Hepatocyte (in vitro differentiated cells): ENCODE results near the gene STX8. TPM values are rescaled to one million over a fixed set of nuclear protein-coding genes. Genes with fewer than 3 reads are reported as not detected.

Source experiments
- DNase-seq: peaks from one replicate; pipeline ENCODE4 v3.0.0-alpha.2; 2016; ENCODE audit warnings: low spot score
- H2AFZ ChIP-seq: fragments of 200-600 bp; sonication (generic); 2 replicates; pipeline ENCODE4 v1.6.0; 2016; ENCODE audit warnings: antibody characterized with exemption, mild to moderate bottlenecking
- H3K27ac ChIP-seq: fragments of 200-600 bp; sonication (generic); 2 replicates; pipeline ENCODE4 v1.5.1; 2016; ENCODE audit warnings: mild to moderate bottlenecking
- H3K27me3 ChIP-seq: fragments of 200-600 bp; sonication (generic); 2 replicates; pipeline ENCODE4 v1.6.1; 2016
- H3K36me3 ChIP-seq: fragments of 200-600 bp; sonication (generic); replicated peaks from 2 replicates; pipeline ENCODE4 v1.5.1; 2016; ENCODE audit warnings: low read depth; ENCODE audit not compliant: insufficient read depth
- H3K4me1 ChIP-seq: fragments of 200-600 bp; sonication (generic); 2 replicates; pipeline ENCODE4 v1.5.1; 2016; ENCODE audit warnings: mild to moderate bottlenecking, moderate library complexity; ENCODE audit not compliant: insufficient read depth
- H3K4me2 ChIP-seq: fragments of 200-600 bp; sonication (generic); 2 replicates; pipeline ENCODE4 v1.6.0; 2016
- H3K4me3 ChIP-seq: fragments of 200-600 bp; sonication (generic); 2 replicates; pipeline ENCODE4 v1.5.1; 2016; ENCODE audit warnings: mild to moderate bottlenecking
- H3K79me2 ChIP-seq: fragments of 200-600 bp; sonication (generic); 2 replicates; pipeline ENCODE4 v1.6.0; 2017; ENCODE audit warnings: mild to moderate bottlenecking
- H3K9me2 ChIP-seq: fragments of 200-600 bp; sonication (generic); replicated peaks from 2 replicates; pipeline ENCODE4 v1.6.0; 2017; ENCODE audit warnings: mild to moderate bottlenecking; ENCODE audit not compliant: insufficient read depth
- H3K9me3 ChIP-seq: fragments of 200-600 bp; sonication (generic); 2 replicates; pipeline ENCODE4 v1.5.1; 2016; ENCODE audit warnings: low read depth, mild to moderate bottlenecking
- H4K20me1 ChIP-seq: fragments of 200-600 bp; sonication (generic); 2 replicates; pipeline ENCODE4 v1.6.0; 2016; ENCODE audit warnings: mild to moderate bottlenecking; ENCODE audit not compliant: insufficient read depth, poor library complexity, severe bottlenecking
- EZH2 ChIP-seq: fragments of 200-600 bp; sonication (generic); IDR thresholded peaks from 2 replicates; pipeline ENCODE4 v1.6.1; 2016; ENCODE audit warnings: antibody characterized with exemption, mild to moderate bottlenecking, borderline replicate concordance
- EZH2phosphoT487 ChIP-seq: fragments of 200-600 bp; sonication (generic); IDR thresholded peaks from one replicate; pipeline ENCODE4 v1.6.1; 2018; ENCODE audit warnings: antibody characterized with exemption, mild to moderate bottlenecking, low read depth, moderate library complexity; ENCODE audit not compliant: unreplicated experiment, severe bottlenecking
- WGBS: methylation state at CpG from one replicate; pipeline ENCODE4 v1.1.6; 2016; ENCODE audit warnings: low lambda C conversion rate; ENCODE audit errors: missing lambda C conversion rate; 5-methylcytosine and 5-hydroxymethylcytosine counted together
- polyA plus RNA-seq: library from polyadenylated mRNA; unstranded; fragments of >200 nt; fragmentation: Nextera tagmentation; extraction: Ambion mirVana; gene quantifications from 2 replicates; pipeline ENCODE4 v1.2.1, GENCODE V29; 2016
- total RNA-seq: library from RNA; depleted of rRNA; stranded (reverse); fragments of >200 nt; gene quantifications from 2 replicates; pipeline ENCODE4 v1.2.3, GENCODE V29; 2014
- TF ChIP-seq, protein P1 (sequence below): fragments of 200-600 bp; sonication (generic); IDR thresholded peaks from 2 replicates; pipeline ENCODE4 v1.5.1; 2016; ENCODE audit warnings: antibody characterized with exemption, mild to moderate bottlenecking; ENCODE audit not compliant: poor library complexity

STX8 gene
- total and polyA plus RNA-seq, 2 experiments from 2014 or later: 40.6 to 64.7 TPM

DNA sequence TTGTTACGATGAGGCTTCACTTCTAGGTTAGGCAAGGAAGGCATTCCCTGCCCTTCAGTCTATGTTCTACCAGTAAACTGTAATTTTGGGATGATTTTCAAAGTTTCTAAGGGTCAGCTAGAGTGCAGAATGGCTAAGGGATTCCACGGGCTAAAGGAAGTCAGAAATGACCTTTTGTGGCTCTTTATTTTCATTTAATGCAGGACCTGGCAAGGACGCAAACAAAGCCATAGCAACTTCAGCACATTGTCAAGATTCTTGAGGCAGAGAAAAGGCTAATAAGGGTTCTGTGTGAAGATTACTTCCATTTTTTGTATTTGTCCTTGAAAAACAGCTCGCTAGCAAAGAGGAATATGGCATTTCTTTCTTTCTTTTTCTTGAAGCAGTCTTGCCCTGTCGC, 76.6 kb downstream of the STX8 start:
- TF ChIP-seq EZH2 (no peak), EZH2phosphoT487 (no peak)
- TF ChIP-seq, protein P1, sequence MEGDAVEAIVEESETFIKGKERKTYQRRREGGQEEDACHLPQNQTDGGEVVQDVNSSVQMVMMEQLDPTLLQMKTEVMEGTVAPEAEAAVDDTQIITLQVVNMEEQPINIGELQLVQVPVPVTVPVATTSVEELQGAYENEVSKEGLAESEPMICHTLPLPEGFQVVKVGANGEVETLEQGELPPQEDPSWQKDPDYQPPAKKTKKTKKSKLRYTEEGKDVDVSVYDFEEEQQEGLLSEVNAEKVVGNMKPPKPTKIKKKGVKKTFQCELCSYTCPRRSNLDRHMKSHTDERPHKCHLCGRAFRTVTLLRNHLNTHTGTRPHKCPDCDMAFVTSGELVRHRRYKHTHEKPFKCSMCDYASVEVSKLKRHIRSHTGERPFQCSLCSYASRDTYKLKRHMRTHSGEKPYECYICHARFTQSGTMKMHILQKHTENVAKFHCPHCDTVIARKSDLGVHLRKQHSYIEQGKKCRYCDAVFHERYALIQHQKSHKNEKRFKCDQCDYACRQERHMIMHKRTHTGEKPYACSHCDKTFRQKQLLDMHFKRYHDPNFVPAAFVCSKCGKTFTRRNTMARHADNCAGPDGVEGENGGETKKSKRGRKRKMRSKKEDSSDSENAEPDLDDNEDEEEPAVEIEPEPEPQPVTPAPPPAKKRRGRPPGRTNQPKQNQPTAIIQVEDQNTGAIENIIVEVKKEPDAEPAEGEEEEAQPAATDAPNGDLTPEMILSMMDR: no peak
- Histone ChIP-seq H4K20me1 (no peaks in the 10 kb centered on the region), H3K9me2 (no peaks in the 10 kb centered on the region), H3K79me2 (no peaks in the 10 kb centered on the region), H3K36me3 (no peaks in the 10 kb centered on the region), H2AFZ (no peak overlapping the region), H3K9me3 (no peaks in the 10 kb centered on the region), H3K27me3 (no peaks in the 10 kb centered on the region), H3K27ac (no peak overlapping the region), H3K4me1 (no peaks in the 10 kb centered on the region), H3K4me2 (no peak overlapping the region), H3K4me3 (no peak overlapping the region)
- 92% methylated on average over 5 of the region's 5 CpGs for WGBS
- no peak for DNase-seq

DNA sequence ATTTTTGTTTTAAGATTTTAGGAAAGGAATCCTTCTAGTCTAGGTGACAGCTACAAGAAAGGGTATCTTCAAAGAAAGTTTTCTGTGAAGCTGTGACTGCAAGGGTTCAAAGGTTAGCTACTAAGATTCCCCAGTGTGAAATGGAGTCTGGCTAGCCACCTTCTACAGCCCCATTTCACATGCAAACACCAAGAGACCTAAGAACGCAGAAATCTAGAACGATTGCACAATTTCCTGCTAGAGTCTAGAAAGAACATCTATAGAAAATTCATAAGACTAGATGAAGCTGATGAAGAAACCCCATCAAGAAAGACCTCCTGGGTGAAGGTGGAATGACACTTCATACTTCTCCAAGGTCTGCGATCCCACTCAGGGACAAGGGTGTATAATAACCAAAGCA, 77.1 kb downstream of the STX8 start:
- Histone ChIP-seq H3K27ac (no peak overlapping the region), H3K36me3 (no peaks in the 10 kb centered on the region), H3K4me2 (no peak overlapping the region), H3K4me1 (no peaks in the 10 kb centered on the region), H3K9me3 (no peaks in the 10 kb centered on the region), H3K9me2 (no peaks in the 10 kb centered on the region), H3K27me3 (no peaks in the 10 kb centered on the region), H4K20me1 (no peaks in the 10 kb centered on the region), H3K4me3 (no peak overlapping the region), H2AFZ (no peak overlapping the region), H3K79me2 (no peaks in the 10 kb centered on the region)
- 95% methylated on average over 3 of the region's 3 CpGs for WGBS
- DNase-seq: no peak
- no peak for TF ChIP-seq EZH2
- no peak for TF ChIP-seq EZH2phosphoT487

DNA sequence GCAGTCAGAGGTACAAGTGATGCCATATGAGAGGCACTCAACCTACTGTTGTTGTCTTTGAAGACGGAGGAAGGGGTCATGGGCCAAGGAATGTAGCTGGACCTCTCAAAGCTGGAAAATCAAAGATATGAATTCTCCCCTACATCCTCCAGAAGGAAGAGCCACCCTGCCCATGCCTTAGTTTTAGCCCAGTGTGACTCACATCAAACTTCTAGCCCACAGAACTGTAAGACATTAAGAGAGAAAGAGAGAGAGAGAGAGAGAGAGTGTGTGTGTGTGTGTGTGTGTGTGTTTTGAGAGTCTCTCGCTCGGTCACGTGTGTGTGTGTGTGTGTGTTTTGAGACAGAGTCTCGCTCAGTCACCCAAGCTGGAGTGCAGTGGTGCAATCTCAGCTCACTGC, 87.1 kb downstream of the STX8 start:
- Histone ChIP-seq H3K79me2 (no peaks in the 10 kb centered on the region), H3K4me1 (no peaks in the 10 kb centered on the region), H3K27me3 (no peaks in the 10 kb centered on the region), H4K20me1 (no peaks in the 10 kb centered on the region), H3K4me2 (no peak overlapping the region), H2AFZ (no peak overlapping the region), H3K9me3 (no peaks in the 10 kb centered on the region), H3K36me3 (no peaks in the 10 kb centered on the region), H3K4me3 (no peak overlapping the region), H3K9me2 (no peaks in the 10 kb centered on the region), H3K27ac (no peak overlapping the region)
- no peak for TF ChIP-seq EZH2
- no peak for TF ChIP-seq EZH2phosphoT487
- TF ChIP-seq, protein P1: no peak
- 97% methylated on average over 5 of the region's 5 CpGs for WGBS
- no peak for DNase-seq

DNA sequence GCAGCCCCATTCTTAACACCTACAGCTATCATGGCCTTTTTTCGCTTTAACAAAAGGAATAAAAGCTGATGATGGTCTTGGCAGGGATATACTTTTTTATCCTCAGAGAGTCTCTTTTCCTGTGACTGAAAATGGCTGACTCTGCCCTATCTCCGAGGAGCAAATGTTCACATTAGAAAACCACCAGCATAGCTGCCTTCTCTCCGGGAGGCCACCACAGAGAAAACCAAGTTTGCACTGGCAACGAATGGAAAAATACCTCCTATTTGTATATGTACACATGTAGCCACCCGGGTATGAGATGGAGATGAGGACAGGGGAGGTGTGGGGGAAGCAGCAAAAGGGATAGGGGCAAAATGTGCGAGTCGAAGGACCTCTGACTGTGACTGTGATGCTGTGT, 88.2 kb downstream of the STX8 start:
- no peak overlapping the region for H3K4me2 ChIP-seq
- H3K4me3 ChIP-seq: no peak overlapping the region
- H4K20me1 ChIP-seq: no peaks in the 10 kb centered on the region
- DNase-seq: no peak
- H3K27ac ChIP-seq: no peak overlapping the region
- whole genome bisulfite sequencing: 86% methylated on average over 7 of the region's 7 CpGs
- no peaks in the 10 kb centered on the region for H3K79me2 ChIP-seq
- H3K9me2 ChIP-seq: no peaks in the 10 kb centered on the region
- no peaks in the 10 kb centered on the region for H3K36me3 ChIP-seq
- TF ChIP-seq, protein P1: no peak
- TF ChIP-seq EZH2: no peak
- no peak for TF ChIP-seq EZH2phosphoT487
- no peaks in the 10 kb centered on the region for H3K9me3 ChIP-seq
- H2AFZ ChIP-seq: no peak overlapping the region
- no peaks in the 10 kb centered on the region for H3K4me1 ChIP-seq
- no peaks in the 10 kb centered on the region for H3K27me3 ChIP-seq
